GM12878 (cell line): ENCODE measurements around the gene PRPSAP2. TPM values are rescaled to one million over a fixed set of nuclear protein-coding genes. Genes with fewer than 3 reads are reported as not detected.
"Not testable (repeated sequence)": the region's sequence is repeated elsewhere in the genome, so short reads cannot be mapped to it uniquely, and the experiment has no call there.

Source experiments
- ATAC-seq: fragments of 200-7000 bp; cut with Tn5 transposase; 3 replicates; pipeline ENCODE4 v1.9.1; 2020; ENCODE audit warnings: mild to moderate bottlenecking, moderate library complexity
- BruUV-seq: library from RNA; stranded (reverse); fragments of 400-500 nt; replicated peaks from 2 replicates; lab custom pipeline; 2021; lab: Mats Ljungman, UMichigan
- CTCF ChIA-PET: fragments of 300-600 bp; sonication (Branson Sonifier 250); formaldehyde crosslinking; extraction: SDS; loops from one replicate; lab custom pipeline; 2021; ENCODE audit warnings: inconsistent platforms; lab: Yijun Ruan, JAX
- POLR2A ChIA-PET: fragments of 350-600 bp; formaldehyde crosslinking; extraction: SDS; loops from one replicate; lab custom pipeline; 2021; ENCODE audit warnings: inconsistent platforms; lab: Charles Lee
- RAD21 ChIA-PET: fragments of 300-600 bp; sonication (Branson Sonifier 250); formaldehyde crosslinking; loops from one replicate; lab custom pipeline; 2023; ENCODE audit warnings: antibody characterized with exemption; ENCODE audit not compliant: unreplicated experiment; lab: Charles Lee
- SMC1A ChIA-PET: fragments of 300-600 bp; sonication (Branson Sonifier 250); formaldehyde crosslinking; loops from one replicate; lab custom pipeline; 2023; ENCODE audit not compliant: unreplicated experiment, uncharacterized antibody; lab: Charles Lee
- DNase-seq: peaks from one replicate; pipeline ENCODE4 v3.0.0-alpha.2; 2011; ENCODE audit warnings: low read depth, low spot score
- FAIRE-seq: peaks from 3 replicates; lab custom pipeline; 2011; peaks lifted over from hg19 to GRCh38; lab: Jason Lieb, UNC
- H2AFZ ChIP-seq: 2 replicates; pipeline ENCODE4 v1.6.0; 2011; ENCODE audit warnings: low read depth, low read length, control low read depth; ENCODE audit not compliant: control insufficient read depth
- H3K27ac ChIP-seq: 2 replicates; pipeline ENCODE4 v1.5.1; 2011; ENCODE audit warnings: control low read depth; ENCODE audit not compliant: control insufficient read depth, insufficient read depth
- H3K27me3 ChIP-seq, 2 experiments: replicated peaks in 1 of 2; 2 replicates each; pipeline versions ENCODE4 v1.6.0 to v1.6.1; 2011; ENCODE audit warnings: low read length in 1 of 2; ENCODE audit not compliant: control insufficient read depth in 2 of 2, insufficient read depth in 2 of 2
- H3K36me3 ChIP-seq, 2 experiments: 2 replicates each; pipeline ENCODE4 v1.5.1; 2011; ENCODE audit warnings: low read length in 1 of 2; ENCODE audit not compliant: control insufficient read depth in 2 of 2, insufficient read depth in 2 of 2
- H3K4me1 ChIP-seq: 2 replicates; pipeline ENCODE4 v1.6.1; 2011; ENCODE audit warnings: mild to moderate bottlenecking, low read length, moderate library complexity, mixed read lengths; ENCODE audit not compliant: control insufficient read depth, insufficient read depth
- H3K4me2 ChIP-seq: 2 replicates; pipeline ENCODE4 v1.6.0; 2011; ENCODE audit warnings: control low read depth; ENCODE audit not compliant: control insufficient read depth, insufficient read depth
- H3K4me3 ChIP-seq: fragments of 200-600 bp; sonication (generic); 2 replicates; pipeline ENCODE4 v1.5.1; 2016
- H3K79me2 ChIP-seq: 2 replicates; pipeline ENCODE4 v1.6.0; 2011; ENCODE audit warnings: low read length; ENCODE audit not compliant: control insufficient read depth, insufficient read depth
- H3K9ac ChIP-seq: 2 replicates; pipeline ENCODE4 v1.8.0; 2011; ENCODE audit warnings: low read length, control low read depth, mixed read lengths; ENCODE audit not compliant: control insufficient read depth, insufficient read depth
- H3K9me3 ChIP-seq: replicated peaks from 3 replicates; pipeline ENCODE4 v1.5.1; 2011; ENCODE audit warnings: mild to moderate bottlenecking, low read length; ENCODE audit not compliant: control insufficient read depth, insufficient read depth
- H4K20me1 ChIP-seq: 2 replicates; pipeline ENCODE4 v1.6.0; 2011; ENCODE audit not compliant: control insufficient read depth, insufficient read depth
- RAD51 ChIP-seq: fragments of 450-650 bp; IDR thresholded peaks from 2 replicates; pipeline ENCODE4 v1.6.1; 2016; ENCODE audit warnings: moderate library complexity, mild to moderate bottlenecking, inconsistent platforms
- WGBS: methylation state at CpG from one replicate; pipeline ENCODE4 v1.1.6; 2016; ENCODE audit warnings: low lambda C conversion rate; ENCODE audit not compliant: insufficient replicate concordance, insufficient coverage; ENCODE audit errors: missing lambda C conversion rate; 5-methylcytosine and 5-hydroxymethylcytosine counted together
- in situ Hi-C: fragments of 300-500 bp; cut with MboI; formaldehyde crosslinking; loops from 9 replicates; pipeline ENCODE4 v1.14.3; 2018; ENCODE audit warnings: mixed read lengths
- intact Hi-C: fragments of 100-400 bp; cut with micrococcal nuclease; formaldehyde crosslinking; loops from one replicate; pipeline ENCODE4 v1.14.2; 2022; ENCODE audit not compliant: unreplicated experiment
- polyA plus RNA-seq, 11 experiments: library from polyadenylated mRNA; depleted of rRNA in 4 of 11; unstranded in 6 of 11; stranded (reverse) in 5 of 11; fragments of >200 nt; fragmentation: Nextera tagmentation in 4 of 11; fragmentation: Illumina TruSeq in 1 of 11; extraction: Ambion mirVana in 4 of 11; extraction: Trizol in 1 of 11; gene quantifications; 1 replicate in 1 of 11; 2 replicates in 10 of 11; pipeline versions ENCODE4 v1.2.1 to v1.2.3, GENCODE V29; 2011 to 2016; ENCODE audit warnings: inconsistent platforms in 2 of 11, missing spikeins in 2 of 11, low read depth in 1 of 11
- total RNA-seq, 4 experiments: library from RNA; depleted of rRNA in 3 of 4; stranded (reverse); fragments of >200 nt in 3 of 4; fragmentation: Illumina TruSeq in 1 of 4; extraction: Trizol in 1 of 4; gene quantifications; 2 replicates each; pipeline versions ENCODE4 v1.2.1 to v1.2.3, GENCODE V29; 2013 to 2021

The PRPSAP2 gene
- total and polyA plus RNA-seq, 10 of the 15 experiments (the other 5 are each of a cell fraction or from before 2014, with no cell fraction given): 33.2 to 102 (median 83.8) TPM

- BruUV-seq, H3K79me2 ChIP-seq, in situ Hi-C loops, H3K36me3 ChIP-seq, POLR2A ChIA-PET, SMC1A ChIA-PET, H3K4me1 ChIP-seq, H3K27me3 ChIP-seq, H3K9me3 ChIP-seq, FAIRE-seq, H3K4me3 ChIP-seq, H4K20me1 ChIP-seq, RAD21 ChIA-PET, intact Hi-C loops, H3K4me2 ChIP-seq, H3K9ac ChIP-seq, ATAC-seq, H3K27ac ChIP-seq, H2AFZ ChIP-seq, DNase-seq: not testable (repeated sequence)
- WGBS: 44% methylated on average over 2 of the region's 3 CpGs
- peak; percentile 29; the same call in 1 of the 2 replicates for TF ChIP-seq RAD51
- CTCF ChIA-PET: interaction anchor here (1.5 kb wide), 1 partner anchor 140 kb away, joined by 5 read pairs; no protein-coding TSS in a partner anchor
These were observed 36.5 kb upstream of the PRPSAP2 start for GRCh38 chr17:18821430-18821829.

GRCh38 chr17:18827613-18828012 lies 30.3 kb upstream of the PRPSAP2 start:
- H3K27ac ChIP-seq, RAD21 ChIA-PET, in situ Hi-C loops, H3K27me3 ChIP-seq, ATAC-seq, H3K36me3 ChIP-seq, H3K9me3 ChIP-seq, SMC1A ChIA-PET, DNase-seq, H3K4me2 ChIP-seq, H3K4me1 ChIP-seq, H3K9ac ChIP-seq, H2AFZ ChIP-seq, H3K4me3 ChIP-seq, FAIRE-seq, H4K20me1 ChIP-seq, CTCF ChIA-PET, H3K79me2 ChIP-seq, BruUV-seq, POLR2A ChIA-PET, intact Hi-C loops: not testable (repeated sequence)
- no CpG with 5 or more reads among the region's 1 CpG for WGBS
